GM12892 (cell line): ENCODE measurements around the gene SLC4A5.
A peak's percentile ranks its signal among the peaks of the same experiment; 100 is the strongest.

Experiments used
- DNase-seq: peaks from one replicate; pipeline ENCODE4 v3.0.0; 2011; ENCODE audit not compliant: insufficient read length
- FAIRE-seq: peaks from 2 replicates; lab custom pipeline; 2011; peaks lifted over from hg19 to GRCh38; lab: Jason Lieb, UNC
- POLR2A ChIP-seq: IDR thresholded peaks from 2 replicates; pipeline ENCODE4 v1.6.1; 2011; ENCODE audit warnings: low read depth, low read length, control low read depth
- POLR2AphosphoS5 ChIP-seq: IDR thresholded peaks from 2 replicates; pipeline ENCODE4 v1.6.1; 2011; ENCODE audit warnings: low read depth, low read length, control low read depth
- TAF1 ChIP-seq: IDR thresholded peaks from 2 replicates; pipeline ENCODE4 v1.6.1; 2011; ENCODE audit warnings: low read depth, mild to moderate bottlenecking, control low read depth, low read length, borderline replicate concordance

The SLC4A5 gene

DNA sequence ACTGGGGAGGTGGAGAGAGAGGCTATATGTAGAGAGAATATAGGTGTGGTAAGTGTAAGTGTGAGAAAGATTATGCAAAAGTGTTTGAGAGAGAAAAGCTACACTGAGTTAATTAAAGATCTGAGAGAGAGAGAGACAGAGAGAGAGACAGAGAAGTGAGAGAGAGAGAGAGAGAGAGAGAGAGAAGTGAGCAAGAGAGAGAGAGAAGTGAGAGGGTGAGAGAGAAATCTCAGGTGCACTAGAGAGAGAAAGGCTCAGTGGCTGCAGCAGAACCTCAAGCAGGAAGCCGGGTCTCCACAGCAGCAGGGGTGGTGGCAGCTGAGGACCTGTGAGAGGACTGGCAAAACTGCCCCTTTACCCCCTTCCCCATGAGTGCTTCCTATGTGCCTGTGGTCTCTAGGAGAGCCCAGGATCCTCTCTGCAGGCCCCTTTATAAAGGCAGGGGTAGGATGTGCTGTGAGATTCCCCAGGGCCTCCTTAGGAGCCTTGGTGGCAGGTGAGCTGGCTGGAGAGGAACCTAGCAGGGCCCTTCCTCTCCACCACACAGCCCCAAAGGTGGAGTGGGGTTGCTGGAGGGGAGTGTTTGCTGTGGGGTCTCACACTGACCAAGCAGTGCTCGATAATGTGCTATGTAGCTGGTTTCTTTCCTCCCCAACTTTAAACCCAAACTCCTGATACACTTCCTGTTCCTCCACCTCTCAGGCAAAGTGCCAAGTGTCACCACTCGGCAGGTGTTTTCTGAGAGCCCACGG lies 52.6 kb downstream of the SLC4A5 start:
- no peak for TF ChIP-seq POLR2A
- TF ChIP-seq POLR2AphosphoS5: no peak
- no peak for TF ChIP-seq TAF1
- FAIRE-seq: peak; percentile 75

DNA sequence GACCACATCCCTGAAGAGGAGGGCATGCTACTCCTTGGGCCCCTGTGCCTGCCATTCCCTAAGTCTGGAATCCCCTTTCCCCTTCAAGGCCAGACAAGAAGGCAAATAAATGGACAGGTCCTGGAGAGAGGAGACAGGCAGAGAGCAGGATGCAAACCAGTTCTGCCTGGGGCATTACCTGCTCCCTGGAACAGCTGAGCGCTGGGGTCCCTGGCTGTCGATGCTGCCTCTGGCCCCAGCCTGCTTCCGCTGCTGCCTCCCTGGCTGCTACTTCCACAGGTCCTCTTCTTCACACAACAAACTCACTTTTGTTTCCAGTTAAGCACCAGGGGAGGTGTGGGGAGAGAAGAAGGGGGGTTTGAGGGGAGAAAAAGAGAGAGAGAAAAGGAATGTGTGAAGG lies 53.1 kb downstream of the SLC4A5 start:
- no peak for TF ChIP-seq POLR2A
- no peak for TF ChIP-seq TAF1
- no peak for TF ChIP-seq POLR2AphosphoS5
- FAIRE-seq (no peak), DNase-seq (no peak)

More for the DNA sequence above, 52.6 kb downstream of the SLC4A5 start:
- peak; percentile 27 for DNase-seq

GRCh38 chr2:74286725-74287124 lies 56.5 kb downstream of the SLC4A5 start:
- no peak for TF ChIP-seq POLR2AphosphoS5
- no peak for TF ChIP-seq POLR2A
- TF ChIP-seq TAF1: no peak
- no peak for FAIRE-seq

DNA sequence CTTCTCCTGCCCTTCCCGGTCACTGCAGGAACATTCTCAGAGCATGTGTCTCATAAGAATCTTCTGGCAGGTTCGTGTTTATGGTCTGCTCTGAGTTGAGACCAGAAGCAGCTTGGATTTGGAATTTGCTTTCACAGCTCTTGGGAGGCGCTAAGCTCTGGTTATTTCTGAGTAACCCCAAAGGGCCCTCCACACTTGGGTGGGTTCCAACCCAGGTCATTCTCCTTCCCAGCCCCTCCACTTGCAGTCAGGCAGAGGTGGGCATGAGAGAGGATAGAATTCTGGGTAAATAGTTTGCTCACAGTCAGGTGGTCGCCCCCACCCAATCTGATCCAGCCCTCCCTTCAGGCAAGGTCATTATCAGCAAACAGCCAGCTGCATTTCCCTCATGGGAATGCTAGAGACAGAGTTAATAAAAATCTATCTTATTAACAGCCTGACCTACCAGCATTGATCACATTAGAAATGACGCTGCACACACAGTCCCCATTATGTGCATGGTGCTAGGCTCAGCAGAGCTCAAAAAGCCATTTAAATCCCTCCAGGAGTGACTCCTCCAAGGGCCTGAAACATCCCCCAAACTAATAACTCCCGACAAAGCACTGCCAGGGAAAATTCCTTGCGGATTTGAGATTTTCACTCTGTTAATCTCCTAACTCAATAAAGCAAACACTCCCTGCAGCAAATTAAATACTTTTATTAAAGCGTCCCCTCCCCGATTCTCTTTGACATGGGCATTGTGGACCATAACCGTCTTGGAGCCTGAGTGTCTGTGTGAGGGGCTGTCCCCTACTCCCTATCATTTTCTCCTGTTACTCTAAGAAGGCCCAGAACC lies 61.9 kb downstream of the SLC4A5 start:
- TF ChIP-seq POLR2AphosphoS5: no peak
- no peak for TF ChIP-seq TAF1
- no peak for TF ChIP-seq POLR2A
- DNase-seq (no peak), FAIRE-seq (no peak)

More at GRCh38 chr2:74286725-74287124, 56.5 kb downstream of the SLC4A5 start:
- DNase-seq: no peak

GRCh38 chr2:74278694-74279093 lies 64.5 kb downstream of the SLC4A5 start:
- FAIRE-seq: no peak
- no peak for DNase-seq
- TF ChIP-seq POLR2AphosphoS5 (no peak), TAF1 (no peak), POLR2A (no peak)

GRCh38 chr2:74278176-74278575 lies 65.0 kb downstream of the SLC4A5 start:
- DNase-seq (no peak), FAIRE-seq (no peak)
- TF ChIP-seq POLR2A: no peak
- TF ChIP-seq TAF1: no peak
- no peak for TF ChIP-seq POLR2AphosphoS5

GRCh38 chr2:74275228-74275627 lies 68.0 kb downstream of the SLC4A5 start:
- no peak for FAIRE-seq
- no peak for DNase-seq
- TF ChIP-seq POLR2A (no peak), POLR2AphosphoS5 (no peak)

DNA sequence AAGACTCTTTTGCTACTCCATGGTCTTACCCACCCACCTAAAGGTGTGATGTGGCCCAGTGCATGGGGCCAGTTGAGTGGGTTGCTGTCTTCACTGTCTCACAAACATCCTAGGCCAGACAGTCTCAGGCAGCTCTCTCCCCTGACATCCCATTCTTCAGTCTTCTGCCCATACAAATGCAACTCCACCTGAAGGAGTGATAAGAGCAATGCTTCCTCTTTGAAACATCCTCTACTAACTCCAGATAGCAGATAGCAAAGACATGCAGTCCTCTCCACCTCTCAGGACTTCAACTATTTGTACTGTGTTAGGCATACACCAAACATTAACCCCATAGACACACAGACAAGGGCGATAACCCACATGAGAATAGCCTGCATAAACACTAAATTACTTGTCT lies 73.5 kb downstream of the SLC4A5 start:
- DNase-seq: no peak
- TF ChIP-seq POLR2A (no peak), POLR2AphosphoS5 (no peak), TAF1 (no peak)
- FAIRE-seq: no peak

DNA sequence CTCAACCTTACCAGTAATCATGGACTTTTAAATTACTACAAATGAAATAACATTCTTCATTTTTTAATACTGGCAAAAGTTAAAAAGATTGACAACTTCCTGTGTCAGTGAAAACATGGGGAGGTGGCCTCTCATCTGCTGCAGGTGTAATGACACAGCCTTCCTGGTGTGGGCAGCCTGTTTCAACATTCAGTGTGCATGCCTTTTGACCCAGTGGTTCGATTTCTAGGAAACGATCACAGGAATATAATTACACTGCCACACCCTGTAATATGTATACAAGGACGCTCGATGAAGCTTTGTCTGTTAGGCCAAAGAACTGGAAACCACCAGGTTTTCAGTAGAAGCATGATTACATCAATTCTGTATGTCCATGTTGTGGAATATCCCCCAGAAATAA lies 76.1 kb downstream of the SLC4A5 start:
- FAIRE-seq: peak; percentile 51
- TF ChIP-seq POLR2A (no peak), TAF1 (no peak), POLR2AphosphoS5 (no peak)
- no peak for DNase-seq

- FAIRE-seq: no peak
- TF ChIP-seq TAF1 (no peak), POLR2AphosphoS5 (no peak), POLR2A (no peak)
These were observed 78.9 kb downstream of the SLC4A5 start for GRCh38 chr2:74264281-74264680.

GRCh38 chr2:74262681-74263080 lies 80.5 kb downstream of the SLC4A5 start:
- TF ChIP-seq POLR2A: no peak
- DNase-seq (no peak), FAIRE-seq (no peak)

More at GRCh38 chr2:74264281-74264680, 78.9 kb downstream of the SLC4A5 start:
- no peak for DNase-seq
